Lung (tissue), 12 donors: ENCODE data around the gene SH2D3A. TPM values are rescaled to one million over a fixed set of nuclear protein-coding genes. Genes with fewer than 3 reads are reported as not detected.
A peak's percentile ranks its signal among the peaks of the same experiment; 100 is the strongest.

ENCODE experiments used
- ATAC-seq: fragments of 200-7000 bp; cut with Tn5 transposase; one replicate; pipeline ENCODE4 v1.9.1; 2020; ENCODE audit warnings: moderate number of reproducible peaks; ENCODE audit not compliant: insufficient read depth, low FRiP score
- DNase-seq, 3 donors: peaks; one replicate each; pipeline ENCODE4 v3.0.0-alpha.2; 2013 to 2017
- H3K27ac ChIP-seq, 2 donors: one replicate each; pipeline ENCODE4 v1.5.1; 2013; ENCODE audit warnings: mild to moderate bottlenecking in 2 of 2, moderate library complexity in 2 of 2, control low read depth in 1 of 2, inconsistent platforms in 1 of 2, low read depth in 1 of 2, low read length in 1 of 2
- H3K27me3 ChIP-seq, 3 donors: one replicate each; pipeline ENCODE4 v1.5.1; 2013; ENCODE audit warnings: low read length in 2 of 3; ENCODE audit not compliant: control insufficient read depth in 3 of 3, insufficient read depth in 3 of 3
- H3K36me3 ChIP-seq, 4 donors: one replicate each; pipeline ENCODE4 v1.5.1; 2013; ENCODE audit warnings: low read length in 4 of 4, mild to moderate bottlenecking in 1 of 4, moderate library complexity in 1 of 4; ENCODE audit not compliant: control insufficient read depth in 4 of 4, insufficient read depth in 4 of 4
- H3K4me1 ChIP-seq, 5 donors: one replicate each; pipeline ENCODE4 v1.5.1; 2013; ENCODE audit warnings: low read length in 5 of 5, mild to moderate bottlenecking in 2 of 5, moderate library complexity in 1 of 5; ENCODE audit not compliant: control insufficient read depth in 5 of 5, insufficient read depth in 5 of 5
- H3K4me3 ChIP-seq: one replicate; pipeline ENCODE4 v1.5.1; 2013; ENCODE audit warnings: mild to moderate bottlenecking, control low read depth, moderate library complexity
- H3K9ac ChIP-seq, 2 donors: one replicate each; pipeline ENCODE4 v1.5.1; 2013; ENCODE audit warnings: low read length in 2 of 2, control low read depth in 1 of 2; ENCODE audit not compliant: insufficient read depth in 1 of 2
- H3K9me3 ChIP-seq, 4 donors: one replicate each; pipeline ENCODE4 v1.5.1; 2013; ENCODE audit warnings: low read length in 3 of 4, mild to moderate bottlenecking in 1 of 4, moderate library complexity in 1 of 4; ENCODE audit not compliant: control insufficient read depth in 4 of 4, insufficient read depth in 3 of 4
- CTCF ChIP-seq: IDR thresholded peaks from 2 replicates; pipeline ENCODE4 v1.5.1; 2012; ENCODE audit warnings: mild to moderate bottlenecking; ENCODE audit errors: control extremely low read depth, extremely low read depth
- WGBS, 2 donors: extraction: QIAGEN DNeasy Blood & Tissue Kit; methylation state at CpG; one replicate each; pipeline ENCODE4 v1.1.7; 2013; 5-methylcytosine and 5-hydroxymethylcytosine counted together
- polyA plus RNA-seq, 2 donors: library from polyadenylated mRNA; stranded (reverse); fragments of 200-250 nt; gene quantifications; one replicate each; pipeline ENCODE4 v1.2.1, GENCODE V29; 2013
- total RNA-seq, 2 donors: library from RNA; depleted of rRNA in 1 of 2; stranded (reverse); fragments of >200 nt in 1 of 2; gene quantifications; one replicate each; pipeline ENCODE4 v1.2.1, GENCODE V29; 2014 to 2021
- donor health status: control.
- donor health status: control.
- donor health status: Bipolar disorder and iron deficiency.
- donor health status: healthy.
- donor health status: DM: yes; HTN: yes; CAD: no.

The SH2D3A gene
- total and polyA plus RNA-seq, 4 donors: 16.6 to 30.6 (median 22.7) TPM

- peaks cover 0 to 6% (median 0%) of the 10 kb centered on the region in 4 donors for H3K36me3 ChIP-seq
- peak overlapping the region; percentile 29 for H3K4me3 ChIP-seq
- H3K9me3 ChIP-seq: peaks cover 0 to 2% (median 0%) of the 10 kb centered on the region in 4 donors
- H3K9ac ChIP-seq: no peak overlapping the region
- ATAC-seq (peak; percentile 50), DNase-seq (no peak)
- no peak for TF ChIP-seq CTCF
- peaks cover 0 to 11% (median 6%) of the 10 kb centered on the region in 5 donors for H3K4me1 ChIP-seq
- WGBS, 2 donors: 61 to 76% methylated on average over 21 of the region's 21 CpGs
- H3K27me3 ChIP-seq: no peaks in the 10 kb centered on the region
- peak overlapping the region in 1 of 2 donors; percentile 71 for H3K27ac ChIP-seq
These were observed 48.3 kb downstream of the SH2D3A start for GRCh38 chr19:6718741-6719539.

GRCh38 chr19:6718111-6718740 lies 49.0 kb downstream of the SH2D3A start:
- DNase-seq: no peak
- TF ChIP-seq CTCF: no peak
- WGBS, 2 donors: 68 to 71% methylated on average over 23 of the region's 23 CpGs
- no peaks in the 10 kb centered on the region for H3K27me3 ChIP-seq
- H3K27ac ChIP-seq: no peak overlapping the region
- no peak overlapping the region for H3K4me3 ChIP-seq
- peaks cover 0 to 9% (median 6%) of the 10 kb centered on the region in 5 donors for H3K4me1 ChIP-seq
- peaks cover 0 to 2% (median 0%) of the 10 kb centered on the region in 4 donors for H3K9me3 ChIP-seq
- H3K36me3 ChIP-seq: peaks cover 0 to 6% (median 0%) of the 10 kb centered on the region in 4 donors
- no peak for ATAC-seq
- H3K9ac ChIP-seq: no peak overlapping the region

- Histone ChIP-seq H3K9me3 (peaks cover 0 to 2% (median 0%) of the 10 kb centered on the region in 4 donors), H3K27ac (no peak overlapping the region)
- 82 to 92% methylated on average over 4 of the region's 4 CpGs for WGBS, 2 donors
These were observed 49.7 kb downstream of the SH2D3A start for GRCh38 chr19:6717441-6717971.

More at GRCh38 chr19:6717441-6717971, 49.7 kb downstream of the SH2D3A start:
- Histone ChIP-seq H3K9ac (no peak overlapping the region), H3K36me3 (peaks cover 0 to 6% (median under 1%) of the 10 kb centered on the region in 4 donors), H3K4me3 (no peak overlapping the region), H3K4me1 (peaks cover 0 to 8% (median 3%) of the 10 kb centered on the region in 5 donors), H3K27me3 (no peaks in the 10 kb centered on the region)
- ATAC-seq (no peak), DNase-seq (peak in 1 of 3 donors; percentile 27)
- TF ChIP-seq CTCF: no peak
